GM19397 (cell line): Measurements from ENCODE around the gene DICER1.
"Not testable (repeated sequence)": the region's sequence is repeated elsewhere in the genome, so short reads cannot be mapped to it uniquely, and the experiment has no call there.

Source experiments
- ATAC-seq: cut with Tn5 transposase; IDR thresholded peaks from one replicate; pipeline ENCODE4 v1.9.1; 2021; ENCODE audit warnings: mild to moderate bottlenecking, moderate library complexity; ENCODE audit not compliant: unreplicated experiment

The DICER1 gene

DNA sequence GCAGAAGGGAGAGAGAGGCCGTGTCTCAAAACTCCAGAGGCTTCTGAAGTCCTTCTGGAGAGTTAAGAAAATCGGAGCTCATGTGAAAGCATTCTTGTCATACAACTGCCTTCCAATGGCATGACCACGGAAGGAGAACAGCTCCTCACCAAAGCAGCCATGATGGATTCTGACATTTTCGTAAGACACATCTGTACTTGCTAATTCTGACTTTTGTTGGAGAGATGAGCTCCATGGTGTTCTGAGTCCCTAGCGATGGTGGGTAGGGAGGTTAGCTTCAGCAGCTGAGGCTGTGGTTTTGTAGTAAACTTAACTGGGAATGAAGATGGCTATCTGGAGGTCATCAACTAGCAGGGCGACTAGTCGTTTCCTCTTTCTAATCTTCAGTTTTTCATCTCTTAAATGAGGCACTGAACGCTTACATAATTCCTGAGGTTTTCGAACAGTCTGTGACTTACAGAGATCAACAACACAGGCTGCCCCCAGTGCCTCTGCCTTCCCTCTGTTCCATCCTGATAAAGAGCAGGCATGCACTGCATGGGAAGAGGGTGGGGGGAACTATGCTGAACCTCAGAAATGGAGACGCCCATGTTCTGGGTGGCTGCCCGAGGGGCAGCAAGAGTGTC lies 28.6 kb upstream of the DICER1 start:
- no peak for ATAC-seq

DNA sequence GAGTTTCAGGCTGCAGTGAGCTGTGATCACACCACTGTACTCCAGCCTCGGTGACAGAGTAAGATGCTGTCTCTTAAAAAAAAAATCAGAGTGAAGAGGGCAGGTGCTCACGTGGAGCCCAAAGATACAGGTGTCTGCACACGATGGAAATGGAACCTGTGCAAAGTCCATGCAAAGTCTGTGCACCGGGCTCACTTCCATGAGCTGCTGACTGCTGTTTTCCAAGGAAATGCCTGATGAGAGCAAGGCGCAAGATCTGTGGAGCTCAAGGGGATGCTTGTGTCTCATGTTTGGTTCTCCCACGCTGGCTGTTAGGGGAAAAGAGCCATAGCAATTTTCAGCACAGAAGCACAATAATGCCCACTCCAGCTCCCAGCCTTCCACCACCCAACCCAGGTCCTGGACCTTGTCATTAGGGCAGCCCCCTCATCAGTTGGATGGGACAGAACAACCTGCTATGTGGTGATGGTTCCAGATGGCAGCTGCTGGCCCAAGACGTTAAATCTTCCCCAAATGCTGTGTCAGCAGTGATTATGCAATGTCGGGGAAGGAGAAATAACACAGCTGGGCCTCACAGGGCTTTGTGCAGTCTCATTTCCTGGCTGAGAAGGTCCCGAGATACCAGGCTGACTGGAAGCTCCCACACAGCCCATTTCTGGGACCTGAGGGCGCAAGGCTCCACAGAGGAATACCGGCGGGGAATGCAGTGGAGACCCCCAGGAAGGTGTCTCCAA lies 27.9 kb upstream of the DICER1 start:
- ATAC-seq: no peak

DNA sequence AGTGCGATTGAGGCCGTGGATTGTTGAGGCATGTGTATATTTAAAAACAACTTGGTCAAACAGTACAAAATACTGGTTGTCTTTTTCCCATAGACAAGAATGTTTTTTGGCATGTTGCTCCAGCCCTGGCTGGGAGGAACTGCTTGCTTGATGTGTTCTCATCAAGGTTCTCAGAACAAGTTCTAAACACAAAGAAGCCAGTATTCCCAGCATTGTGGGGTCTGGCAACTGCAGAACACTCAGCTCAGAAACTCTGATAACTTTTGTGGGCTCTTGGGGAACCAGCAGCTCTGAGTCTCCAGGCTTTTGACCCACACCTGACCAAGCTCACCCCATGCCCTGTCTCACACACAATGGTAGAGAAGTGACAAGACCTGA lies 27.1 kb upstream of the DICER1 start:
- no peak for ATAC-seq

- ATAC-seq: no peak
Measured at GRCh38 chr14:95183532-95184412, 26.4 kb upstream of the DICER1 start.

GRCh38 chr14:95183082-95183481 lies 25.8 kb upstream of the DICER1 start:
- no peak for ATAC-seq

DNA sequence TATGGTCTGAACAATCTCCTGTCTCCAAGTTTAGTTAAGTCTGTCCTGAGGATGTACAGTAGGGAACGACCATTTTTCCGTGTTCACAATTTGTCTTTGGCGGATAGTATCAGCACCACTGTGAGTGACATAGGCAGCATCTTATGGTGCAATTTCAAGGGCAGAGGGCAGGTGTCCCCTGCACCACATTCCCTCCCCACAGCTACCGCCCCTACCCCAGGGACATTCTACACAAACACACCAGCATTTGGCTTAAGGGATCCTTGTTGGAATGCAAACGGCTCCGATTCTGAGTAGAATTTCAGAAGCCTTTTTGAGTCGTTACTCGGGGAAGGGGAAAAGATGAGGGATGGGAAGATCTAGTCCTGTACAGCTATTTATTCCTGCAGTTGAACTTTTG lies 25.1 kb upstream of the DICER1 start:
- no peak for ATAC-seq

DNA sequence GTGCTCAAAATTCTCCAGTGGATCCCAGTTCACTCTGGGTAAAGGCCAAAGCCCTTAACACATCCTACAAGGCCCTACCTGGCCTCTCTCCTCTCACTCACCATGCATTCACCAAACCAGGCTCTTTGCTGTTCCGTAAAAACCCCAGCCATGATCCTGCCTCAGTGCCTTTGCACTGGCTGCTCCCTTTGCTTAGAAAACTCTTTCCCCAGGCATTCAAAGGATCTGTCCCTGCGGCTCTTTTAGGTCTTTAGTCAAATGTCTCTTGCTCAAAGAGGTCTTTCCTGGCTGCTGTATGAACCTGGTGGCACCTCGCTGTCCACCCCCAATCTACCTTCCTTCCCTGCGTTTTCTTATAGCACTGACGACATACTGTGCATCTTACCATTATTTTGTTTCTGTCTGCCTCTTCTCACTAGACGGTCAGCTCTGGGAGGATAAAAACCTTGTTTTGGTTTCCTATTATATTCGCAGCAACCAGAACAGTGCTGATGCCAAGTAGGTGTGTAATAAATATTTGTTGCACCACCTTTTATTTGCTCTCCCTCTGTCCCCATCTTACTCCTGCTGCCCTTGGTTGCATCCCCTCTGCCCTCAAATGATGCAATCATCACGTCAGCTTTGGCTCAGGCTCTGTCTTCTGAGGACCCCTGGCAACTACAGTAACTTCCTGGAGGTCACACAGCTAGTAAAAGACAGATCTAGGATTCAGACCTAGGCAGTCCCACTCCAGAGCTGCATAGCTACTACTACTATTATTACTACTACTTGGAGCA lies 23.8 kb upstream of the DICER1 start:
- no peak for ATAC-seq

DNA sequence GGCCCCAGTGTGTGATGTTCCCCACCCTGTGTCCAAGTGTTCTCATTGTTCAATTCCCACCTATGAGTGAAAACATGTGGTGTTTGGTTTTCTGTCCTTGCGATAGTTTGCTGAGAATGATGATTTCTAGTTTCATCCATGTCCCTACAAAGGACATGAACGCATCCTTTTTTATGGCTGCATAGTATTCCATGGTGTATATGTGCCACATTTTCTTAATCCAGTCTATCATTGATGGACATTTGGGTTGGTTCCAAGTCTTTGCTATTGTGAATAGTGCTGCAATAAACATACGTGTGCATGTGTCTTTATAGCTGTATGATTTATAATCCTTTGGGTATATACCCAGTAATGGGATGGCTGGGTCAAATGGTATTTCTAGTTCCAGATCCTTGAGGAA lies 18.3 kb upstream of the DICER1 start:
- ATAC-seq: not testable (repeated sequence)

DNA sequence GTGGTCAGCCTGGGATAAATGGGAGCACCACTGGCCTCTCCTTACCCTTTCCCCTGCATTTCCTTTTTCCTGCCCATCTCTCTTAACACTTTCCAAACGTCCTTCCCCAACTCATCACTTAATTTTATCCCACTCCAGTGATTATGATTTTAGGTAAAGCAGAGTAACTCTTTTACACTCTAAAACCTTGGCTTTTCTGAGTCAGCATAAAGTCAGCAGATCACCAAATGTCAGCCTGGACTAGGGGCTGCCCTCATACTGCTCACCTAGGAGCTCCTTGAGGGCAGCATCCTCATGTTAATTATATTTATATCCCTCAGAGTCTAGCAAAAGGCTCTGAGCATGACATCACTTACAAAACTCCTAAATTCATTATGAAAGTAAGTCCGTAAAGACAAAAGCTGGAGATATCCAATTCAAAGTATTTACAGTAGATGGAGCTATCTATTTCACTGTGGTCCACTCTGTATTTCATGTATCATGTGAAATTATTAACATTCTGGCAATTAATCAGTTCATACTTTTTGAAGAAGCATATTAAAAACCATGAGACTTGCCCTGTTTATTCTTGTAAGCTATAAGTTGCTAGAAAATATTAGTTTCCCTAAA lies 17.0 kb upstream of the DICER1 start:
- no peak for ATAC-seq

DNA sequence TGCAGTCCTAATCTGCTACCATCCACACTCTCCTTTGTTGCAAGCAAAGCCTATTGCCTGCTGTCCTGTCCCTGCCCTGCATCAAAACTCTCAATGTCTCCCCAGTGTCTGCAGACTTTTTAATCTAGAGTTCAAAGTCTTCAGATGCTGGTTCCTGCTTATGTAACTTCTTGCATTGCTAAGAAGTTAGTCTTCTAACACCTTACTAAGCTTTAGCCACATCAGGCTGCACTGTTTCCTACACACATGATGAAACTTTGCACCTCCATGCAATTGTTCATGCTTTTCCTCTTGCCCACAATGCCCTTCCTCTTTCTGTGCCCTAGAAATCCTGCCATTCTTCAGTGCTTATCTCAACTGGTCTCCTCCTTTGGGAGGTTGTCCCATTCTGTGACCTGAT lies 16.2 kb upstream of the DICER1 start:
- ATAC-seq: no peak

DNA sequence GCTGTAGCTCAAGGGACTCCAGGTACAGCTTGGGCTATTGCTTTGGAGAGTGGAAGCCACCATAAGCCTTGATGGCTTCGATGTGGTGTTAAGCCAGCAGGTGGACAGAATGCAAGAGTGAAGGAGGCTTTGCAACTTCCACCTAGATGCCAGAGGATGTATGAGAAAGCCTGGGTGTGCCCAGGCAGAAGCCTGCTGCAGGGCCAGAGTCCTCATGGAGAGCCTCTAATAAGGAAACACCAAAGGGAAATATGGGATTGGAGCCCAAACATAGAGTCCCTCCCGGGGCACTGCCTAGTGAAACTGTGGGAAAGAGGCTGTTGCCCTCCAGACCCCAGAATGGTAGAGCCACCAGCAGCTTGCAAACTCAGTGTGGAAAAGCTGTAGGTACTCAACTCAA lies 9.8 kb upstream of the DICER1 start:
- ATAC-seq: no peak

DNA sequence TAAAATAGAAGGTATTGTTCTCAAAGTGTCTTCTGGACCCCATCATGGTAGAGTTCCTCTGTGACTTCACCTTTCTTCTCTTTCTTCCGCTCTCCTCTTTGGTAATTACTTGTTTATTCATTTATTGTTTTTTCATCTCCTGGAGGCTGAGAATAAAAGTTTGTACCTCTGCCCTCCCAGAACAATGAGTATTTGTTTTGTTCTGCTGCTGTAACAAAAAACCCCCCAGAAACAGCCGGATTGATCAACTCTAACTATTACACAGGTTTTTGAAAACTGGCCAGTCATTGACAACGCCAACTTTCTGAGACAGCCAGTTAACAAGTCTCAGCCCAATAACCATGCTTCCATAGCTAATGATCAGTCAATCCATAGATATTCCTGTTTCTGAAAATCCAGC lies 8.2 kb upstream of the DICER1 start:
- no peak for ATAC-seq

DNA sequence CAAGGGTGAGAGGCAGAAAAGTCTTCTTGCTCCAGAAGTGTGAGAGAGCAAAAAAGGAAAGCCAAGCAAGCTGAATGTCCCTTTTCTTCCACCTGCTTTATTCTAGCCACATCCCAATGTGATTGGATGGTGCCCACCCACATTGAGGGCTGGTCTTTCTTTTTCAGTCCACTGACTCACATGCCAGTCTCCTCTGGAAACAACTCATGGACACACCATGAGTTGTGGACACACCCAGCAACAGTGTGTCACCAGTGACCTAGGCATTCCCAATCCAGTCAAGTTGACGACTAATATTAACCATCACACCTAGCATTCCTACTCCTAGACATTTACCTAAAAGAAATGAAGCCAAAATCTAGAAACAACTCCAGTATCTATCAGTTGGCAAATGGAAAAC lies 7.2 kb upstream of the DICER1 start:
- ATAC-seq: no peak

DNA sequence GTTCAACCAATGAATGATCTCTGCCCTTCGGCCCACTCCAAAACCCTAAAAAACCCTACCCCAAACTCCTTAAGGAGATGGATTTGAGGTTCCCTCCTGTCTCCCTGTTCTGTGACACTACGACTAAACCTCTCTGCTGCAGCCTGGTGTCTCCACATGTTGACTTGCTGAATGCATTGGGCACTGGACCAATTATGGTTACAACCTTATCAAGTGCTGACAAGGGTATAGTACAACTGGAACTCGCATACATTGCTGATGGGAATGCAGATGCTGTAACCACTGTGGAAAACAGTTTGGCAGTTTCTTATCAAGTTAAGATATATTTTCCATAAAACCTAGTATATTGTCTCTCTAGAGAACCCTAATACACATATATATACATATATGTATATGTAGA lies 6.3 kb upstream of the DICER1 start:
- no peak for ATAC-seq

GRCh38 chr14:95163132-95163531 lies 5.8 kb upstream of the DICER1 start:
- no peak for ATAC-seq

- ATAC-seq: no peak
Measured at GRCh38 chr14:95162641-95163040, 5.3 kb upstream of the DICER1 start.

DNA sequence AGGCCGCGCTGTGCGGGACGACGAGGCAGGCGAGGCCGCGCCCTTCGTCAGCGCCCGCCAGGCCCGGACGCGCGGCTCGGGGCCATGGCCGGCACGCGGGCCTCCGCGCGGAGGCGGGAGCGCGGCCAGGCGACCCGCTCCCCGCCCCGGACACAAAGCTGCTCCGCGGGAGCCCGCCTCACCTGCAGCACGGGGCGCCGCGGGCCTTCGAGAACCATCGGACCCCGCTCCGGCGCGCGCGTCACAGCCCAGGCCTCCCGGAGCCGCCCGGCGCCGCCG lies 342 bp downstream of the DICER1 start:
- peak; percentile 39 for ATAC-seq

GRCh38 chr14:95156161-95157047 lies 925 bp downstream of the DICER1 start:
- ATAC-seq: peak; percentile 35

DNA sequence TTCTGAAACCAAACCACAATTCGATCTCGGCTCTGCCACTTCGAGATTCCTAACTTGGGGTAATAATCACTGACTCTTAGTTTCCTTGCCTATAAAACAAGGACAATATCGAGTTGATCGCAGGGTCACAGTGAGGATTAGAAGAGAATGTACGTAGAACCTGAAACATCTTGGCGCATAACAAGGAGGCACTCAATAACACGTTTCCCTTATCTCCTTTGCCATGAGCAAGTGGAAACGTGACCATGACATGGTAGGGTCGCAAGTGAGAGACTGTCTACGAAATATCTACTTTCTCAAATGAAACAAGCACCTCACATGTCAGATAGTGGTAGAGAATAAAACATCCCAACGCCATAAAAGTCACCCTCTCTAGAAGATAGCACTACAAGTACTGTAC lies 2.3 kb downstream of the DICER1 start:
- no peak for ATAC-seq

DNA sequence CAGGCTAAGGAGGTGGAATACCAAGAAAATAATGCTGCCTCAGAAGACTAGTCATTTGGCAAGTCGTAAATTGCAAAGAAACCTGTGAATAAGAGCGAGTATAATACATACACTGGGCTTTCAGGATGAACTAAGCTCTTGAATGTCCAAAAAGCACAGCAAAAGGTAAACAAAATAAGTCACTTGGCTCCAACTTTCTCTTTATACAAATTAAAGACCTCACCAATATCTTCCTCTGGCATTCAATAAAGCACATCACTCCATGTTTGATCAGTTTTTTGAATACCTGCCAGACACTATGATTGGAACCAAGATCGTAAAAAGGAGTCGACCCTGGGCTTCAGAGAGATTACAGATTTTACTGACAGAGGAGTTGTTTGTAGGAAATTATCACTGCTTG lies 3.5 kb downstream of the DICER1 start:
- no peak for ATAC-seq
